Neural progenitor cell (in vitro differentiated cells): ENCODE results near the gene MRPL39. TPM values are rescaled to one million over a fixed set of nuclear protein-coding genes. Genes with fewer than 3 reads are reported as not detected.

Source experiments
- DNase-seq: peaks from one replicate; pipeline ENCODE4 v3.0.0-alpha.2; 2016; ENCODE audit warnings: low spot score
- H2AFZ ChIP-seq: fragments of 200-600 bp; sonication (generic); replicated peaks from 2 replicates; pipeline ENCODE4 v1.6.1; 2016; ENCODE audit warnings: antibody characterized with exemption
- H3F3A ChIP-seq: fragments of 200-600 bp; sonication (generic); 2 replicates; pipeline ENCODE4 v1.6.1; 2016; ENCODE audit warnings: antibody characterized with exemption, low read depth
- H3K27ac ChIP-seq: fragments of 200-600 bp; sonication (generic); 2 replicates; pipeline ENCODE4 v1.5.1; 2016; ENCODE audit warnings: mild to moderate bottlenecking
- H3K27me3 ChIP-seq: fragments of 200-600 bp; sonication (generic); 2 replicates; pipeline ENCODE4 v1.6.1; 2016; ENCODE audit warnings: mild to moderate bottlenecking, moderate library complexity
- H3K36me3 ChIP-seq: fragments of 200-600 bp; sonication (generic); 2 replicates; pipeline ENCODE4 v1.5.1; 2016
- H3K4me1 ChIP-seq: fragments of 200-600 bp; sonication (generic); 2 replicates; pipeline ENCODE4 v1.6.1; 2016; ENCODE audit warnings: mixed run types
- H3K4me2 ChIP-seq: fragments of 200-600 bp; sonication (generic); 2 replicates; pipeline ENCODE4 v1.6.1; 2016
- H3K4me3 ChIP-seq: fragments of 200-600 bp; sonication (generic); 2 replicates; pipeline ENCODE4 v1.5.1; 2016
- H3K79me2 ChIP-seq: fragments of 200-600 bp; sonication (generic); 2 replicates; pipeline ENCODE4 v1.6.1; 2016; ENCODE audit warnings: low read depth
- H3K9ac ChIP-seq: fragments of 200-600 bp; sonication (generic); 2 replicates; pipeline ENCODE4 v1.6.1; 2016
- H3K9me3 ChIP-seq: fragments of 200-600 bp; sonication (generic); 2 replicates; pipeline ENCODE4 v1.5.1; 2016; ENCODE audit warnings: low read depth
- H4K20me1 ChIP-seq: fragments of 200-600 bp; sonication (generic); 2 replicates; pipeline ENCODE4 v1.6.1; 2016; ENCODE audit warnings: low read depth
- H3K27ac Mint-ChIP-seq: 3 replicates; pipeline ENCODE4 v1.8.0; 2021; ENCODE audit warnings: mixed read lengths
- H3K27me3 Mint-ChIP-seq: 2 replicates; pipeline ENCODE4 v1.8.0; 2022; ENCODE audit warnings: low read depth, mild to moderate bottlenecking, inconsistent platforms, moderate library complexity, mixed read lengths; ENCODE audit not compliant: insufficient read depth
- H3K36me3 Mint-ChIP-seq: 3 replicates; pipeline ENCODE4 v1.8.0; 2021; ENCODE audit warnings: mixed read lengths
- H3K4me1 Mint-ChIP-seq: 3 replicates; pipeline ENCODE4 v1.8.0; 2021; ENCODE audit warnings: mixed read lengths
- H3K4me3 Mint-ChIP-seq: 3 replicates; pipeline ENCODE4 v1.8.0; 2021; ENCODE audit warnings: mild to moderate bottlenecking, moderate library complexity, mixed read lengths
- H3K9me3 Mint-ChIP-seq: 3 replicates; pipeline ENCODE4 v1.8.0; 2020; ENCODE audit warnings: mixed read lengths
- EZH2 ChIP-seq: fragments of 200-600 bp; sonication (generic); IDR thresholded peaks from 2 replicates; pipeline ENCODE4 v1.6.1; 2017; ENCODE audit warnings: antibody characterized with exemption, mild to moderate bottlenecking, moderate library complexity
- EZH2phosphoT487 ChIP-seq: fragments of 200-600 bp; sonication (generic); IDR thresholded peaks from 2 replicates; pipeline ENCODE4 v1.6.1; 2017; ENCODE audit warnings: antibody characterized with exemption
- total RNA-seq: library from RNA; depleted of rRNA; stranded (reverse); fragments of >200 nt; gene quantifications from 2 replicates; pipeline ENCODE4 v1.2.3, GENCODE V29; 2015; ENCODE audit warnings: low replicate concordance
- TF ChIP-seq, protein P1 (sequence below): fragments of 200-600 bp; sonication (generic); IDR thresholded peaks from 2 replicates; pipeline ENCODE4 v1.5.1; 2017; ENCODE audit warnings: antibody characterized with exemption, mild to moderate bottlenecking

MRPL39 gene
- total RNA-seq, 1 donor from 2014 or later, result 63.1 TPM

- H3F3A ChIP-seq, result peaks cover 11% of the 10 kb centered on the region
- H3K4me3 ChIP-seq, result no peak overlapping the region
- H3K9ac ChIP-seq, result no peak overlapping the region
- H3K79me2 ChIP-seq, result no peaks in the 10 kb centered on the region
- H2AFZ ChIP-seq, result no peak overlapping the region
- Mint-ChIP-seq H3K27ac (no peak overlapping the region), H3K36me3 (peaks cover 2% of the 10 kb centered on the region), H3K4me3 (no peak overlapping the region), H3K4me1 (peaks cover 11% of the 10 kb centered on the region), H3K27me3 (peaks cover 2% of the 10 kb centered on the region), H3K9me3 (no peaks in the 10 kb centered on the region)
- TF ChIP-seq EZH2 (no peak), EZH2phosphoT487 (no peak)
- TF ChIP-seq, protein P1, sequence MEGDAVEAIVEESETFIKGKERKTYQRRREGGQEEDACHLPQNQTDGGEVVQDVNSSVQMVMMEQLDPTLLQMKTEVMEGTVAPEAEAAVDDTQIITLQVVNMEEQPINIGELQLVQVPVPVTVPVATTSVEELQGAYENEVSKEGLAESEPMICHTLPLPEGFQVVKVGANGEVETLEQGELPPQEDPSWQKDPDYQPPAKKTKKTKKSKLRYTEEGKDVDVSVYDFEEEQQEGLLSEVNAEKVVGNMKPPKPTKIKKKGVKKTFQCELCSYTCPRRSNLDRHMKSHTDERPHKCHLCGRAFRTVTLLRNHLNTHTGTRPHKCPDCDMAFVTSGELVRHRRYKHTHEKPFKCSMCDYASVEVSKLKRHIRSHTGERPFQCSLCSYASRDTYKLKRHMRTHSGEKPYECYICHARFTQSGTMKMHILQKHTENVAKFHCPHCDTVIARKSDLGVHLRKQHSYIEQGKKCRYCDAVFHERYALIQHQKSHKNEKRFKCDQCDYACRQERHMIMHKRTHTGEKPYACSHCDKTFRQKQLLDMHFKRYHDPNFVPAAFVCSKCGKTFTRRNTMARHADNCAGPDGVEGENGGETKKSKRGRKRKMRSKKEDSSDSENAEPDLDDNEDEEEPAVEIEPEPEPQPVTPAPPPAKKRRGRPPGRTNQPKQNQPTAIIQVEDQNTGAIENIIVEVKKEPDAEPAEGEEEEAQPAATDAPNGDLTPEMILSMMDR, result no peak
- H3K27ac ChIP-seq, result no peak overlapping the region
- H3K4me1 ChIP-seq, result peaks cover 11% of the 10 kb centered on the region
- H3K4me2 ChIP-seq, result no peak overlapping the region
- no peaks in the 10 kb centered on the region for H4K20me1 ChIP-seq
- peak; percentile 15 for DNase-seq
- H3K27me3 ChIP-seq, result no peaks in the 10 kb centered on the region
- no peaks in the 10 kb centered on the region for H3K36me3 ChIP-seq
- no peaks in the 10 kb centered on the region for H3K9me3 ChIP-seq
Measured at GRCh38 chr21:25614441-25614840, 7.2 kb upstream of the MRPL39 start.

- Histone ChIP-seq H3K4me2 (peak overlapping the region; percentile 84), H3K9me3 (no peaks in the 10 kb centered on the region), H3K27me3 (no peaks in the 10 kb centered on the region), H4K20me1 (no peaks in the 10 kb centered on the region), H3K79me2 (peaks cover 17% of the 10 kb centered on the region), H3K4me3 (peak overlapping the region; percentile 92), H2AFZ (peak overlapping the region; percentile 92), H3F3A (peaks cover 4% of the 10 kb centered on the region), H3K4me1 (peaks cover 5% of the 10 kb centered on the region), H3K36me3 (peaks cover 8% of the 10 kb centered on the region), H3K27ac (no peak overlapping the region), H3K9ac (no peak overlapping the region)
- no peak overlapping the region for H3K27ac Mint-ChIP-seq
- peaks cover 20% of the 10 kb centered on the region for H3K4me1 Mint-ChIP-seq
- peaks cover 7% of the 10 kb centered on the region for H3K27me3 Mint-ChIP-seq
- peaks cover 7% of the 10 kb centered on the region for H3K36me3 Mint-ChIP-seq
- DNase-seq, result peak; percentile 89
- no peak for TF ChIP-seq EZH2phosphoT487
- TF ChIP-seq, protein P1, result peak; percentile 94
- no peaks in the 10 kb centered on the region for H3K9me3 Mint-ChIP-seq
- H3K4me3 Mint-ChIP-seq, result peak overlapping the region; percentile 100
Measured at GRCh38 chr21:25608044-25608737, 910 bp upstream of the MRPL39 start.

- no peaks in the 10 kb centered on the region for H3K4me1 Mint-ChIP-seq
Measured at GRCh38 chr21:25589887-25590286, 17.4 kb downstream of the MRPL39 start.

More at GRCh38 chr21:25589887-25590286, 17.4 kb downstream of the MRPL39 start:
- no peak overlapping the region for H3K4me2 ChIP-seq
- Mint-ChIP-seq H3K9me3 (no peaks in the 10 kb centered on the region), H3K27ac (no peak overlapping the region), H3K27me3 (no peaks in the 10 kb centered on the region), H3K36me3 (peaks cover 40% of the 10 kb centered on the region), H3K4me3 (no peak overlapping the region)
- no peaks in the 10 kb centered on the region for H3K9me3 ChIP-seq
- H3K4me1 ChIP-seq, result no peaks in the 10 kb centered on the region
- no peak for DNase-seq
- peaks cover 2% of the 10 kb centered on the region for H4K20me1 ChIP-seq
- no peak for TF ChIP-seq EZH2
- TF ChIP-seq, protein P1, result no peak
- no peak for TF ChIP-seq EZH2phosphoT487
- no peak overlapping the region for H3K9ac ChIP-seq
- no peaks in the 10 kb centered on the region for H3F3A ChIP-seq
- H3K27me3 ChIP-seq, result no peaks in the 10 kb centered on the region
- H3K27ac ChIP-seq, result no peak overlapping the region
- no peak overlapping the region for H2AFZ ChIP-seq
- H3K79me2 ChIP-seq, result no peaks in the 10 kb centered on the region
- H3K4me3 ChIP-seq, result no peak overlapping the region
- H3K36me3 ChIP-seq, result peaks cover 16% of the 10 kb centered on the region
